Astrocyte of the spinal cord (primary cell): ENCODE data around the gene ABO.

Experiments used
- DNase-seq: peaks from one replicate; pipeline ENCODE4 v3.0.0; 2011; ENCODE audit warnings: low read depth, low spot score
- H3K4me3 ChIP-seq: 2 replicates; pipeline ENCODE4 v1.5.1; 2011; ENCODE audit warnings: low read depth, mild to moderate bottlenecking, low read length, moderate library complexity
- CTCF ChIP-seq: IDR thresholded peaks from 2 replicates; pipeline ENCODE4 v1.5.1; 2012; ENCODE audit warnings: low read depth, mild to moderate bottlenecking, low read length, inconsistent platforms
- in situ Hi-C: cut with HindIII; loops from 2 replicates; pipeline ENCODE4 v1.10.0; 2017; ENCODE audit warnings: low sequenced_read_pairs

The ABO gene

GRCh38 chr9:133278161-133279114, 3.4 kb upstream of the ABO start:
- no peak overlapping the region for H3K4me3 ChIP-seq
- TF ChIP-seq CTCF, result no peak
- no peak for DNase-seq
- in situ Hi-C loops, result no loop called here

DNA sequence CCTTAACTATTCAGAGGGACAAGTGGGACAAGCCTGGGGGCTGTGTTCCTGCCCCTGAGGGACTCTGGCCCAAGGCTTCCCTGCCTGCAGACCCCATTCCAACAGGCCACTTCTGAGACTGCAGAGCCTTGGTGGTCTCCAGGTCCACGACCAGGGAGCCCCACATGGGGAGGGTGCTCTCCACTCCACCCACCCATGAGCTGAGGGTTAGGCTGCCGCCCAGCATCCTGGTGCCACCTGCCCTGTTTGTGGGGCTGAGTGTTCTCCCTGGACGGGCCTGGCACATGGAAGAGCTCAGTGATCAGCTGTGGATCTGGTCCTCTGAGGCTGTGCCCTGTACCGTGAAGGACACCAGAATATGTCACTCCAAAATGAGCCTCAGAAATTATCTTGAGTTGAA, 2.5 kb upstream of the ABO start:
- TF ChIP-seq CTCF, result no peak
- in situ Hi-C loops, result no loop called here
- no peak overlapping the region for H3K4me3 ChIP-seq
- no peak for DNase-seq

DNA sequence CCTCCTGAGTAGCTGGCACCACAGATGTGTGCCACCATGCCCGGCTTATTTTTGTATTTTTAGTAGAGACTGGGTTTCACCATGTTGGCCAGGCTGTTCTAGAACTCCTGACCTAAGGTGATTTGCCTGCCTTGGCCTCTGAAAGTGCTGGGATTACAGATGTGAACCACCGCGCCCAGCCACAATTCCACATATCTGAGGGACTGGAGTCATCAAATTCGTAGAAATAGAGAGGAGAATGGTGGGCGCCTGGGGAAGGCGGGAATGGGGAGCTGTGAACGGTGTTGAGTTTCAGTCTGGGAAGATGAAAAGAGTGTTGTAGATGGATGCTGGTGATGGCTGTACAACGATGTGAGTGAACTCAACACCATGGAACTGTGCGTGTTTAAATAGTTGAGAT, 1.9 kb upstream of the ABO start:
- in situ Hi-C loops, result no loop called here
- no peak overlapping the region for H3K4me3 ChIP-seq
- DNase-seq, result no peak
- no peak for TF ChIP-seq CTCF

GRCh38 chr9:133276001-133276884, 1.2 kb upstream of the ABO start:
- no peak for TF ChIP-seq CTCF
- H3K4me3 ChIP-seq, result no peak overlapping the region
- DNase-seq, result no peak
- in situ Hi-C loops, result no loop called here

DNA sequence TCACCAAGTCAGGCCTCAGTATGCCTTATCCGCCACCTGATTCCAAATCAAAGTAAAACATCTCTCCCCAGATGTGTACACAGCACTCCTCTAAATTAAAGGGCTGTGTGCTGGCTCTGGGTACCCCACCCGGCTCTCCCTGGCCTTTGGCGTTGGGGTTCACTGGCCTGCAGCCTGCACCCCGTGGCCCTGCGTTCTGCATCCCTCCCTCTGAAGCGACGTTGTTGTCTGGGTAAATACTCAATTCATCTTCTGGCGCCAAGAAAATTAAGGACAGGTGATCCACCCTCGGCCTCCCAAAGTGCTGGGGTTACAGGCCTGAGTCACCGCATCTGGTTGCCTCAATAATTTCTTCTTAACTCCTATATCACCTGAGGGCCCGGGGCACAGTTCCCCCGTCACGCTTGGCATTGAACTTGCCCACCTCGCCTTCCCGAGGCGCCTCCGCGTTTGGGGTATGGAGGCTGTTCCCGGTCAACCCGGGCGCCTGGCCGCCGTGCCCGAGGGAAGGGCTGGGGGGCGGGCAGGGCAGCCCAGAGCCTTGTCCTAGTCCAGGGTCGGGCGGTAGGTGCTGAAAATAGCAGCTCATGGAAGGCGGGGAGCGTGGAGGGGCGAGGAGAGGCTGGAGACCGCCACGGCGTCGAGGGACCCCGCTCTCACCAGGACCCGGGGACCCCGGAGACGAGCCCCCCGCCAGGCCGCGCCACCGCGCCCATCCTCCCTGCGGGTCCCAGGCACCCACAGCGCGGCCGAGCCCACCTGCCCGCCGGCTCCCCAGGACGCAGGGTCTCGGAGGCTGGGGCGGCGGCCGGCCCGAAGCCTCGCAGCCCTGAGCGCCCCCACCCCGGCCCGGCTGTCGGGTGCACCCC, 531 bp downstream of the ABO start:
- no peak for TF ChIP-seq CTCF
- in situ Hi-C loops, result no loop called here
- H3K4me3 ChIP-seq, result no peak overlapping the region
- DNase-seq, result no peak

GRCh38 chr9:133273819-133274218, 1.2 kb downstream of the ABO start:
- in situ Hi-C loops, result no loop called here
- H3K4me3 ChIP-seq, result no peak overlapping the region
- DNase-seq, result no peak
- TF ChIP-seq CTCF, result no peak
